Measurements from ENCODE around the gene CRYGC. TPM values are rescaled to one million over a fixed set of nuclear protein-coding genes. Genes with fewer than 3 reads are reported as not detected.

Gene CRYGC
- total and polyA plus RNA-seq, 7 donors: not detected

DNA sequence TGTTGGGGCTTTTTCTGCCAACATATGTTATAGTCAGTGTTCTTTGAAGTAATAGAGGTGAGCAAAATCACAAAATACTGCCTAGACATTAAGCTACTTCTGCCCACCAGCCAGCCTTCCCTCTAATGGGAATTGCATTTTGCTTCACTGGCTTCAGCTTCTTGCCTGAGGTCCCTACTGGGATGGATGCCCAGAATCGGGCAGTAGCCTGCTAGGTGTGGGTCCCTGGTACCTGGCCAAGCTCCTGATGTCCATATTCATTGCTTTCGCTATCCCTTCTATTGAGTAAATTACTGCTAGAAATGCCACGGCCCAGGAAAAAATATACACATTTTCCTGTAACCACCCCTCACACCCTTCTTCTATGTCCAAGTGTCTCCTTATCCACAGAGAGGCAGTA is 32.3 kb downstream of the CRYGC start:
- Histone ChIP-seq H3K36me3 (no peaks in the 10 kb centered on the region), H3K27me3 (no peaks in the 10 kb centered on the region), H3K4me1 (no peaks in the 10 kb centered on the region), H3K4me3 (no peak overlapping the region), H3K9me3 (no peaks in the 10 kb centered on the region), H3K27ac (no peak overlapping the region)
- no peak for DNase-seq
- TF ChIP-seq POLR2AphosphoS5 (IDR thresholded peaks at IDR 0.05) (no peak), EP300 (IDR thresholded peaks at IDR 0.05) (no peak), POLR2A (IDR thresholded peaks at IDR 0.05) (no peak)
- TF ChIP-seq, protein P1, sequence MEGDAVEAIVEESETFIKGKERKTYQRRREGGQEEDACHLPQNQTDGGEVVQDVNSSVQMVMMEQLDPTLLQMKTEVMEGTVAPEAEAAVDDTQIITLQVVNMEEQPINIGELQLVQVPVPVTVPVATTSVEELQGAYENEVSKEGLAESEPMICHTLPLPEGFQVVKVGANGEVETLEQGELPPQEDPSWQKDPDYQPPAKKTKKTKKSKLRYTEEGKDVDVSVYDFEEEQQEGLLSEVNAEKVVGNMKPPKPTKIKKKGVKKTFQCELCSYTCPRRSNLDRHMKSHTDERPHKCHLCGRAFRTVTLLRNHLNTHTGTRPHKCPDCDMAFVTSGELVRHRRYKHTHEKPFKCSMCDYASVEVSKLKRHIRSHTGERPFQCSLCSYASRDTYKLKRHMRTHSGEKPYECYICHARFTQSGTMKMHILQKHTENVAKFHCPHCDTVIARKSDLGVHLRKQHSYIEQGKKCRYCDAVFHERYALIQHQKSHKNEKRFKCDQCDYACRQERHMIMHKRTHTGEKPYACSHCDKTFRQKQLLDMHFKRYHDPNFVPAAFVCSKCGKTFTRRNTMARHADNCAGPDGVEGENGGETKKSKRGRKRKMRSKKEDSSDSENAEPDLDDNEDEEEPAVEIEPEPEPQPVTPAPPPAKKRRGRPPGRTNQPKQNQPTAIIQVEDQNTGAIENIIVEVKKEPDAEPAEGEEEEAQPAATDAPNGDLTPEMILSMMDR (IDR thresholded peaks at IDR 0.05): no peak
- 59 to 82% methylated on average over 3 of the region's 3 CpGs for WGBS, 2 donors
- intact Hi-C loops (cut with DNase I): no loop called here

DNA sequence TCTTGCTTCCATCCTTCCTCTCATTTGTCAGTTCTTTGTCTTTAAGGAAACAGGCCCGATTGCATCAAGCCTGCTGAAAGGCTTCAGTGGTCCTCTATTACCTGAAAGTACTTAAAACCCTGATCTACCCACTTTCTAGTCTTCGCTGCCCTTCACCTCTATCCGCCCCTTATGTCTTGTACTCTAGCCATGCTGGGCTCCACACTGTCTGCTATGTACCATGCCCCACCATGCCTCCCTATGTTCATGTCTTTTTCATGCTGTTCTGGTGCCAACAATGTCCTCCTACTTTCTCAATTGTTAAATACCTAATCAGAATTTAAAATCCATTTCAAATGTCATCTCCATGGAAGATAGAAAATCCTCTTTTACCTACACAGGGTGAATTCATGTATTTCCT is 33.5 kb downstream of the CRYGC start:
- Histone ChIP-seq H3K27me3 (no peaks in the 10 kb centered on the region), H3K9me3 (no peaks in the 10 kb centered on the region), H3K36me3 (no peaks in the 10 kb centered on the region), H3K4me3 (no peak overlapping the region), H3K4me1 (no peaks in the 10 kb centered on the region), H3K27ac (no peak overlapping the region)
- intact Hi-C loops (cut with DNase I): no loop called here
- no peak for DNase-seq
- no peak for TF ChIP-seq POLR2AphosphoS5 (IDR thresholded peaks at IDR 0.05)
- no peak for TF ChIP-seq EP300 (IDR thresholded peaks at IDR 0.05)
- TF ChIP-seq, protein P1 (IDR thresholded peaks at IDR 0.05): no peak
- TF ChIP-seq POLR2A (IDR thresholded peaks at IDR 0.05): no peak
- WGBS, 2 donors: 79 to 90% methylated on average over 3 of the region's 3 CpGs

- intact Hi-C loops (cut with DNase I): no loop called here
- no peak for DNase-seq
Measured at GRCh38 chr2:208093128-208093527, 36.5 kb downstream of the CRYGC start.

DNA sequence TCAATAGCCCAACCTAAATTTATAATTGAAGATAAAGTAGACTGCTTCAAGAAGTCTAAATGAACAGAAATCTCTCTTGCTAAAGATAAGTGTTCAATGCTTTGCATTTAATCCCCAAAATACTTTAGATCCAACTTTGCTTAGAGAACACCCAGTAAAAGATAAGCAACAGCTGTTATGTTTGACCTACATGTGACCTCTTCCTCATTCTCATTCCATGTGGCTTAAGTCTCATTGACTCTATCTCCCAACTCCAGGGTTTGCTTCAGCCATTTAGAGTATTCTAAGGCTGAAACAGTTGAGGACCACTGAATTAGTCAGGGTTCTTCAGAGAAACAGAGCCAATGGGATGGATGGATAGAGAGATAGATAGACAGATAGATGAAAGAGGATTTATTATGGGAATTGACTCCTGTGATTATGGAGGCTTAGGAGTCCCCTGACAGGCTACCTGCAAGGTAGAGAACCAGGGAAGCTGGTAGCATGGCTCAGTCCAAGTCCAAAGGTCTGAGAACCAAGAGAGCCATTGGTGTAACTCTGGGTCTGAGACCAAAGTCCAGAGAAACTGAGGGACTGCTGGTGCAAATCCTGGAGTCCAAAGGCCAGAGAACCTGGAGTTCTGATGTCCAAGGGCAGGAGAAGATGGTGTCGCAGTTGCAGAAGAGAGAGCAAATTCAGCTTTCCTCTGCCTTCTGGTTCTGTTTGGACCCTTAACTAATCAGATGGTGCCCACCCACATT is 37.4 kb downstream of the CRYGC start:
- Histone ChIP-seq H3K9me3 (no peaks in the 10 kb centered on the region), H3K4me1 (no peaks in the 10 kb centered on the region), H3K36me3 (no peaks in the 10 kb centered on the region), H3K27ac (no peak overlapping the region), H3K4me3 (no peak overlapping the region), H3K27me3 (no peaks in the 10 kb centered on the region)
- intact Hi-C loops (cut with DNase I): no loop called here
- no peak for DNase-seq
- TF ChIP-seq POLR2A (IDR thresholded peaks at IDR 0.05): no peak
- TF ChIP-seq POLR2AphosphoS5 (IDR thresholded peaks at IDR 0.05): no peak
- no peak for TF ChIP-seq EP300 (IDR thresholded peaks at IDR 0.05)
- TF ChIP-seq, protein P1 (IDR thresholded peaks at IDR 0.05): no peak
- 100% methylated on average over 1 of the region's 1 CpG for WGBS, 2 donors

More at GRCh38 chr2:208093128-208093527, 36.5 kb downstream of the CRYGC start:
- Histone ChIP-seq H3K27me3 (no peaks in the 10 kb centered on the region), H3K36me3 (no peaks in the 10 kb centered on the region), H3K4me1 (no peaks in the 10 kb centered on the region), H3K9me3 (no peaks in the 10 kb centered on the region), H3K4me3 (no peak overlapping the region), H3K27ac (no peak overlapping the region)
- TF ChIP-seq POLR2A (IDR thresholded peaks at IDR 0.05) (no peak), EP300 (IDR thresholded peaks at IDR 0.05) (no peak), POLR2AphosphoS5 (IDR thresholded peaks at IDR 0.05) (no peak)
- TF ChIP-seq, protein P1 (IDR thresholded peaks at IDR 0.05): no peak

DNA sequence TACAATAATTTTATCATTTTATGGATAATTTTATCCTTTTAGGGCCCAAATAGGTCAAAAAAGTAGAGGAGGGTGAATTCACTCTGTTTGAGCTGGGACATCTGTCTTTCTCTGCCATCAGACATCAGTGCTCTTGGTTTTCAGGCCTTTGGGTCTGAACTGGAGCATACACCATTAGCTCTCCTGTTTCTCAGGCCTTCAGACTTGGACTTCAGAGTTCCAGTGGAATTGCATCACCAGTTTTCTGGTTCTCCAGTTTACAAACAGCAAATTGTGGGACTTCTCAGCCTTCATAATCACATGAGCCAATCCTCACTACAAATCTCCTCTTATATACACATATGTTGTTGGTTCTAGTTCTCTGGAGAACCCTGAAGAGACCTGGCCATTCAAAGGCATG is 39.2 kb downstream of the CRYGC start:
- H3K27ac ChIP-seq: no peak overlapping the region
- no peak for DNase-seq
- no peaks in the 10 kb centered on the region for H3K9me3 ChIP-seq
- H3K4me1 ChIP-seq: no peaks in the 10 kb centered on the region
- H3K36me3 ChIP-seq: no peaks in the 10 kb centered on the region
- H3K4me3 ChIP-seq: no peak overlapping the region
- intact Hi-C loops (cut with DNase I): no loop called here
- TF ChIP-seq EP300 (IDR thresholded peaks at IDR 0.05) (no peak), POLR2AphosphoS5 (IDR thresholded peaks at IDR 0.05) (no peak), POLR2A (IDR thresholded peaks at IDR 0.05) (no peak)
- TF ChIP-seq, protein P1 (IDR thresholded peaks at IDR 0.05): no peak
- no peaks in the 10 kb centered on the region for H3K27me3 ChIP-seq

Data from sigmoid colon (tissue), 7 donors.